HG03175 (cell line): Measurements from ENCODE around the gene MAPK8IP2.

Experiments used
- ATAC-seq: cut with Tn5 transposase; IDR thresholded peaks from one replicate; pipeline ENCODE4 v1.9.1; 2021; ENCODE audit warnings: mild to moderate bottlenecking, moderate library complexity; ENCODE audit not compliant: unreplicated experiment

The MAPK8IP2 gene

GRCh38 chr22:50600538-50600937 is at the start of gene MAPK8IP2:
MAPK8IP2 (plus strand) TSS chr22:50600793; CDS start chr22:50600819, 26 bp downstream.
- no peak for ATAC-seq

DNA sequence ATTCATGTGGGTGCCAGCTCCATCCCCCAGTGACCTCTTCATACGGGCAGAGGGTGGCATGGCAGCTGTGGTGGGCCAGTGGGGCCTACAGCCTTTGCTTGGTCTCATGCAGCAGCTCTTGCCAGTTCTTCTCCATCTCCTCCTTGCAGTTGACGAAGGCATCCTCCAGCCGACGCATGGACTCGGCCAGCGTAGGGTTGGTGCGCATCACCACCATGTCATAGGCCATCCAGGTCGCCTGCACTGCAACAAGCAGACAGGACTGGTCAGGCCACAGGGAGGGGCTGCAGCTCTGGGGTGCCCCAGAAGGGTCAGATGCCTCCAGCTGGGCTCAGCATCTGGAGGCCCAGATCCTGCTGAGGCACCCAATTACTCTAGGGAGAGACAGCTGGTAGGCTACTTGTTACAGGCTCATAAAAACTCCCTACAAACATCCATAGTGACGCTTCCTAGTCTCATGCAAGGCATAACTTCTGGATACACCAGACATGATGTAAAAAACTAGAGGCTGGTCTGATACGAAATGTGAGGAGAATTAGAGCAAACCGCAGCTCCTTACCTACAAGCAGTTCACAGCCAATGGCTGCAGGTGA is 49.3 kb upstream of the MAPK8IP2 start:
- ATAC-seq: no peak

- ATAC-seq: no peak
Measured at GRCh38 chr22:50553310-50553709, 47.3 kb upstream of the MAPK8IP2 start.

DNA sequence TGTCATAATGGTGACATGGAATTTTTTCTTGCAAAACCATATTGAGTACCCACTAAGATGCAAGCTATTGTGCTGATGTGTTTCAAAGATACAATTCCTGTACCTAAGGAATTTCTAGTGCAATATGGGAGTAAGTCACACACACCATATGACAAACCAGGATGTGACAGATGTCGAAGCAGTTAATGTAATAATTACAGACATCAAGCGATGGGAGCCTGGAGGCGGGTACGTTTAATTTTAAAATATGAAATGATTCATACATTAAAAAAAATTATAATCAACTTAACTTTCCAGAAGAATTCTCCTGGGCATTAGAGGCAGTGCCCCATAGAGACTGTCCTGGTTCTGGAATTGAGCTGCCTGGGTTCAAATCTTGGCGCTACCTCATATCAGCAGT is 43.9 kb upstream of the MAPK8IP2 start:
- no peak for ATAC-seq

- no peak for ATAC-seq
Measured at GRCh38 chr22:50560034-50560433, 40.6 kb upstream of the MAPK8IP2 start.

DNA sequence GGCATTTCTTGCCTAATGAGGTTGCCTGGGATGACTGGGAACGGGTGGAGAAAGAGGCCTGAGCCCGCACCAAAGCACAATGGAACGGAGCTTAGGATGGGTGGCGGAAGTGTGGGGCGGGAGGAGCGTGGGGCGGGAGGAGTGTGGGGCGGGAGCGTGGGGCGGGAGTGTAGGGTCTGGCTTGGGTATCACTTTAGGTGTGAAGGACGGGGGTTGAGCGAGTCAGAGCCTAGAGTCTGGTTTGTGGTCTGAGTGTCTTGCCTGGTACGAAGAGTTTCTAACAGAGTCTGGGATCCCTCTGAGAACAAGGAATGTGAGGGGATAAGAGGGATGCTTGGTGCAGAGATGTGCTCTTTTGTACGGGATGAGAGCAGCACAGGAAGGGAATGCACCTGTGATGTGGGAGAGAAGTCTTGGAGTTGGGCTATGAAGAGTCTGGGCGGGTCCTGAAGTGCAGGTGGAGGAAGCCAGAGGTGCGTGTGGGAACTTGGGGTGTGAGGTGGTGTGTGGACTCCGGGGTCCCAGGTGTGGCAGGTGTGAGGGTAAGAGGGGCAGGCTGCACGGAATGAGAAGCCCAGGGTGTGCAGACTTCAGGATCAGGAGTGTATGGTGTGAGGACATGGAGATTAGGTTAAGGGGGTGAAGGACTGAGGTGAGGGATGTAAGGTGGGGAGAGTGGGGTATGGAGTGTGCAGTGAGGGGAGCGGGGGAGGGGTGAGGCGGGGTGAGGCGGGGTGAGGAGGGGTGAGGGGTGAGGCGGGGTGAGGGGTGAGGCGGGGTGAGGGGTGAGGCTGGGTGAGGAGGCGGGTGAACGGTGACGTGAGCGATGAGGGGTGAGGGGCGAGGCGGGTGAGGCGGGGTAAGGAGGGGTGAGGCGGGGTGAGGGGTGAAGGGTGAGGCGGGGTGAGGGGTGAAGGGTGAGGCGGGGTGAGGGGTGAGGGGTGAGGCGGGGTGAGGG is 38.9 kb upstream of the MAPK8IP2 start:
- ATAC-seq: no peak

GRCh38 chr22:50562523-50563412 is 37.8 kb upstream of the MAPK8IP2 start, which contains the start of gene SYCE3:
SYCE3 (minus strand) TSS chr22:50562919; CDS start chr22:50556405, 6,514 bp downstream.
- ATAC-seq: peak; percentile 91

- ATAC-seq: no peak
Measured at GRCh38 chr22:50563413-50564160, 37.0 kb upstream of the MAPK8IP2 start.

DNA sequence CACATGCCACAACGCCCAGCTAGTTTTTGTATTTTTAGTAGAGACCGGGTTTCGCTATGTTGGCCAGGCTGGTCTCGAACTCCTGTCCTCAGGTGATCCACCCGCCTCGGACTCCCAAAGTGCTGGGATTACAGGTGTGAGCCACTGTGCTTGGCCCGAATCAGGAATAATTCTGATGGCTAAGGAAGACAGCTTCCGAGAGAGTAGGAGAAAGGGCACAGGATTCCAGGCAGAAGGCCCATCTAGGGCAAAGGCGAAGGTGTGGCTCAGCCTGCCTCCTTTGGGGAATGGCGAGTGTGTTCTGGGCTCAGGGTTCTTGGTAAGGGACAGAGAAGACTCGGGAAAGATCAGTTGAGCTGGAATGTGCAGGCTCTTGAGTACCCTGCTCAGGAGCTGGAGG is 36.3 kb upstream of the MAPK8IP2 start:
- ATAC-seq: no peak

GRCh38 chr22:50567721-50568252 is 32.8 kb upstream of the MAPK8IP2 start:
- ATAC-seq: no peak

- ATAC-seq: no peak
Measured at GRCh38 chr22:50568626-50569025, 32.0 kb upstream of the MAPK8IP2 start.

GRCh38 chr22:50569041-50569459 is 31.5 kb upstream of the MAPK8IP2 start:
- no peak for ATAC-seq

GRCh38 chr22:50569896-50570535 is 30.6 kb upstream of the MAPK8IP2 start:
- ATAC-seq: no peak

GRCh38 chr22:50570861-50571260 is 29.7 kb upstream of the MAPK8IP2 start:
- no peak for ATAC-seq

GRCh38 chr22:50571264-50572175 is 29.1 kb upstream of the MAPK8IP2 start:
- ATAC-seq: no peak

GRCh38 chr22:50572965-50573364 is 27.6 kb upstream of the MAPK8IP2 start:
- ATAC-seq: no peak

- ATAC-seq: no peak
Measured at GRCh38 chr22:50573491-50574382, 26.9 kb upstream of the MAPK8IP2 start.

- no peak for ATAC-seq
Measured at GRCh38 chr22:50574383-50574755, 26.2 kb upstream of the MAPK8IP2 start.
